D721Med (cell line): ENCODE data around the gene CPE.

Experiments
- DNase-seq: peaks from one replicate; pipeline ENCODE4 v3.0.0; 2011; ENCODE audit warnings: low spot score; ENCODE audit not compliant: insufficient read length
- FAIRE-seq: peaks from 2 replicates; lab custom pipeline; 2011; peaks lifted over from hg19 to GRCh38; lab: Jason Lieb, UNC
- TF ChIP-seq, protein P1 (sequence below): IDR thresholded peaks from 2 replicates; pipeline ENCODE4 v1.5.1; 2012; ENCODE audit warnings: mild to moderate bottlenecking, control low read depth; ENCODE audit not compliant: insufficient read depth; ENCODE audit errors: missing control alignments

The CPE gene

DNA sequence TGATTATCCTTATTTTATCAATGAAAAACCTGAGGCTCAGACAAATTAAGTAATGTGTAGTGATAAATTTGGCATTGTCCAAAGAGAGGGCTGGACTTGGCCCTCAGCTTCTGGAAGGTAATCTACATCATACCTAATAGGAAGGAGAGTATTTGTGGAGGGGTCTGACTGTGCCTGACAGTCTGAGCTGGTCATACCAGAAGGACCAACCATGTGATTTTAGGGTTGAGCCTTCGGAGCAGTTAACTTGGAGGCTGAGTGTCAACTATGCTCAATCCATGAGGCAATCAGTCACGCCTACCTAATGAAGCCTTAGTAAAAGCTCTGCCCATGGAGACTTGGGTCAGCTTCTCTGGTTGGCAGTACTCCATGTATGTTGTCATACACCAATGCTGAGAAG lies 136.4 kb downstream of the CPE start:
- TF ChIP-seq, protein P1, sequence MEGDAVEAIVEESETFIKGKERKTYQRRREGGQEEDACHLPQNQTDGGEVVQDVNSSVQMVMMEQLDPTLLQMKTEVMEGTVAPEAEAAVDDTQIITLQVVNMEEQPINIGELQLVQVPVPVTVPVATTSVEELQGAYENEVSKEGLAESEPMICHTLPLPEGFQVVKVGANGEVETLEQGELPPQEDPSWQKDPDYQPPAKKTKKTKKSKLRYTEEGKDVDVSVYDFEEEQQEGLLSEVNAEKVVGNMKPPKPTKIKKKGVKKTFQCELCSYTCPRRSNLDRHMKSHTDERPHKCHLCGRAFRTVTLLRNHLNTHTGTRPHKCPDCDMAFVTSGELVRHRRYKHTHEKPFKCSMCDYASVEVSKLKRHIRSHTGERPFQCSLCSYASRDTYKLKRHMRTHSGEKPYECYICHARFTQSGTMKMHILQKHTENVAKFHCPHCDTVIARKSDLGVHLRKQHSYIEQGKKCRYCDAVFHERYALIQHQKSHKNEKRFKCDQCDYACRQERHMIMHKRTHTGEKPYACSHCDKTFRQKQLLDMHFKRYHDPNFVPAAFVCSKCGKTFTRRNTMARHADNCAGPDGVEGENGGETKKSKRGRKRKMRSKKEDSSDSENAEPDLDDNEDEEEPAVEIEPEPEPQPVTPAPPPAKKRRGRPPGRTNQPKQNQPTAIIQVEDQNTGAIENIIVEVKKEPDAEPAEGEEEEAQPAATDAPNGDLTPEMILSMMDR, result no peak
- DNase-seq, result no peak
- no peak for FAIRE-seq

- DNase-seq (no peak), FAIRE-seq (no peak)
- TF ChIP-seq, protein P1, result no peak
Measured at GRCh38 chr4:165516281-165516833, 137.5 kb downstream of the CPE start.

DNA sequence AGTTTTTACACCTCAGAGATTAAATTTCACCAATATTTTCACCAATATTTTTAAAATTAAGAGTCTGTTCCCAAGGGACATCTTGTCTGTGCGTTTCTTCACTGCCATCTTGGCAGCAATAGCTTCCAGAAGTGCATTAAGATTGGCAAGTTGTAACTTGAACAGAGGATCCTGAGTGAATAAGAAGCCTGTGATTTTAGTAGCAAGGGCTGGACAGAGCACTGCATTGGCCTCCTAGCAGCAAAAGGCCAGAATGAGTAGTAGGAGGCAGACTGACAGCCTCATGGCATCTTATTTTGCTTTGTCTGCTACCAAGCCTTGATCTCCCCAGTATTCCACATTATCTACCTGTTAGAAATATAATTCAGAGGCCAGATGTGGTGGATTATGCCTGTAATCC lies 138.4 kb downstream of the CPE start:
- no peak for DNase-seq
- FAIRE-seq, result no peak
- TF ChIP-seq, protein P1, result no peak

- DNase-seq, result no peak
- TF ChIP-seq, protein P1, result no peak
- FAIRE-seq, result no peak
Measured at GRCh38 chr4:165518024-165518616, 139.3 kb downstream of the CPE start.

DNA sequence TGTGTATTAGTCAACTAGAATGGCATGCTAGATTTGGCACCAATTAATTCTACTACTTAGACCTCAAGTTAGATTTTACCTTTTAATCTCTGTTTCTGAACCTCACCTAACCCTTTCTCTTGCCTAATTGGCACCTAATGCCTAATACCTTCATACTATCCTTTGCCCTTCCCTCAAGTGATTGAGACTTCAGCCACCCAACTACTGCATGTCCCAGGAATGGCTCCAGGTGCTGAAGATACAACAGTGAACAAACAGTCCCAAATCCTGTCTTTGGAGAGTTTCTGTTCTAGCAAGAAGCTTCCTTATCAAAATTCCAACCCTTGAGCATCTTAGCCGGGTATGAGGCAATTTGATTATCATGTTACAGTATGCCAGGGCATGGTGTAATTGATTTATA lies 139.9 kb downstream of the CPE start:
- DNase-seq (no peak), FAIRE-seq (no peak)
- TF ChIP-seq, protein P1, result no peak

DNA sequence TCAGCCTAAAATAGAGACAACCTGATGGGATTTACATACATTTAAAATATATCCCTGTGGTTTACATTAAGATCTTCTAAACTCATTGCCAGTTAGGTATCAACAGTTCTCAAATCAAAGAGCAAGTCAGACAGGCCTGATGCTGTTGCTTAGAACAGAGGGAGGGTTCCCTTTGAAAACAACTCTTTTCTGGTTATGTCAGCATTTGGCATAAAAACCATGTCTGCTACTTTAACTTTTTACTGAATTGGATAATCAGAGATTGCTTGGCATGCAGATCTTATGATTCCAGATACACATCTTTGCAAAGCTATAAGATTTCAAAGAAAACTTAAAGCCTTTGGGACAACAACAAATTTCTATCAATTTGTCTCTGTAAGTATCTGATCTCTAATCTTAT lies 140.8 kb downstream of the CPE start:
- FAIRE-seq (no peak), DNase-seq (no peak)
- TF ChIP-seq, protein P1, result no peak

DNA sequence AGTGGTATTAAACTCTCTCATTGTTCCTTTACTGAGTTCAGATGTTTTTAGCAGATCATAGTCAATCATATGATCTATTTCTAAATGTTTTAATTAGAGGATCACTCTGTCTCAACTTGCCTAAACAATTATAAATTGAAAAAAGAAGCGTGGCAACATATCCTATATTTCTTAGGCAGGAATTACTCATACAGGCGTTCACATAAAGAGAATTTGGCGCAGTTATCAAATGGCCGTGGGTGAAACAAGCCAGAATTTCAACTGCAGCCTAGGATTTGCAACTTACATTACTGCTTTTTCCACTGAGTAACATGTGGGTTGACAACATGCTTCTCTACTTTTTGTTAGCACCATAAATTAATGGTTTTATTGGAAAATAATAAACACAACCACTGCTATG lies 141.3 kb downstream of the CPE start:
- DNase-seq, result no peak
- no peak for FAIRE-seq
- TF ChIP-seq, protein P1, result no peak
